Osteocyte (in vitro differentiated cells): ENCODE data around the gene ENTHD1. TPM values are rescaled to one million over a fixed set of nuclear protein-coding genes. Genes with fewer than 3 reads are reported as not detected.

Source experiments
- DNase-seq: peaks from one replicate; pipeline ENCODE4 v3.0.0; 2021; ENCODE audit warnings: mixed read lengths; ENCODE audit not compliant: unreplicated experiment; ENCODE audit errors: extremely low spot score
- H3K27ac Mint-ChIP-seq: one replicate; pipeline ENCODE4 v1.8.0; 2021; ENCODE audit warnings: mild to moderate bottlenecking, mixed read lengths; ENCODE audit not compliant: unreplicated experiment
- H3K27me3 Mint-ChIP-seq: one replicate; pipeline ENCODE4 v1.8.0; 2021; ENCODE audit warnings: mixed read lengths; ENCODE audit not compliant: unreplicated experiment
- H3K36me3 Mint-ChIP-seq: one replicate; pipeline ENCODE4 v1.8.0; 2021; ENCODE audit warnings: mixed read lengths; ENCODE audit not compliant: unreplicated experiment
- H3K4me1 Mint-ChIP-seq: one replicate; pipeline ENCODE4 v1.8.0; 2021; ENCODE audit warnings: mixed read lengths; ENCODE audit not compliant: unreplicated experiment
- H3K4me3 Mint-ChIP-seq: one replicate; pipeline ENCODE4 v1.8.0; 2021; ENCODE audit warnings: mild to moderate bottlenecking, moderate library complexity, mixed read lengths; ENCODE audit not compliant: unreplicated experiment
- H3K9me3 Mint-ChIP-seq: one replicate; pipeline ENCODE4 v1.8.0; 2021; ENCODE audit warnings: mixed read lengths; ENCODE audit not compliant: unreplicated experiment
- total RNA-seq: library from RNA; stranded (reverse); gene quantifications from 2 replicates; pipeline ENCODE4 v1.2.1, GENCODE V29; 2021
- TF ChIP-seq, protein P1 (sequence below): fragments of 200-600 bp; sonication (generic); IDR thresholded peaks from 2 replicates; pipeline ENCODE4 v1.5.0; 2021; ENCODE audit warnings: antibody characterized with exemption, mild to moderate bottlenecking, moderate library complexity

ENTHD1 gene
- total RNA-seq, 1 donor from 2014 or later, result not detected

DNA sequence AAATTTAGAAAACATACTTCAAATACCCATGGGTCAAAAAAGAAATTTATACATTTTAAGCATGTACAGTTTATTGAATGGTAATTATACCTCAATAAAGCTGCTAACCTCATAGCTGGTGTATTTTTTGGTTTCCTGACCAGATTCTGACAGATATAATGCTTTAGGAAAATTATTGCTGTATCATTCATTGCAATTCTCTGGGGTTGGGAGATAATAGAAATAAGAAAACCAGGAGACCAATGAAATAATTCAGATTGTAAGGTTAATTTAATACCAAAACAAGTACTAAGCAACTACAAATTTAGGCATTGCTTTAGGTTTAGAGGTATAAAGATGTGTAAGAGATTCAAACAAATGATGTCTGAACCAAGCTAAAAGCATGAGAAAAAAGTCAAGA lies 120.1 kb downstream of the ENTHD1 start:
- TF ChIP-seq, protein P1, sequence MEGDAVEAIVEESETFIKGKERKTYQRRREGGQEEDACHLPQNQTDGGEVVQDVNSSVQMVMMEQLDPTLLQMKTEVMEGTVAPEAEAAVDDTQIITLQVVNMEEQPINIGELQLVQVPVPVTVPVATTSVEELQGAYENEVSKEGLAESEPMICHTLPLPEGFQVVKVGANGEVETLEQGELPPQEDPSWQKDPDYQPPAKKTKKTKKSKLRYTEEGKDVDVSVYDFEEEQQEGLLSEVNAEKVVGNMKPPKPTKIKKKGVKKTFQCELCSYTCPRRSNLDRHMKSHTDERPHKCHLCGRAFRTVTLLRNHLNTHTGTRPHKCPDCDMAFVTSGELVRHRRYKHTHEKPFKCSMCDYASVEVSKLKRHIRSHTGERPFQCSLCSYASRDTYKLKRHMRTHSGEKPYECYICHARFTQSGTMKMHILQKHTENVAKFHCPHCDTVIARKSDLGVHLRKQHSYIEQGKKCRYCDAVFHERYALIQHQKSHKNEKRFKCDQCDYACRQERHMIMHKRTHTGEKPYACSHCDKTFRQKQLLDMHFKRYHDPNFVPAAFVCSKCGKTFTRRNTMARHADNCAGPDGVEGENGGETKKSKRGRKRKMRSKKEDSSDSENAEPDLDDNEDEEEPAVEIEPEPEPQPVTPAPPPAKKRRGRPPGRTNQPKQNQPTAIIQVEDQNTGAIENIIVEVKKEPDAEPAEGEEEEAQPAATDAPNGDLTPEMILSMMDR, result no peak
- Mint-ChIP-seq H3K27me3 (peaks cover 70% of the 10 kb centered on the region), H3K27ac (no peak overlapping the region), H3K36me3 (no peaks in the 10 kb centered on the region), H3K4me3 (no peak overlapping the region), H3K9me3 (peaks cover 7% of the 10 kb centered on the region), H3K4me1 (no peaks in the 10 kb centered on the region)
- no peak for DNase-seq

DNA sequence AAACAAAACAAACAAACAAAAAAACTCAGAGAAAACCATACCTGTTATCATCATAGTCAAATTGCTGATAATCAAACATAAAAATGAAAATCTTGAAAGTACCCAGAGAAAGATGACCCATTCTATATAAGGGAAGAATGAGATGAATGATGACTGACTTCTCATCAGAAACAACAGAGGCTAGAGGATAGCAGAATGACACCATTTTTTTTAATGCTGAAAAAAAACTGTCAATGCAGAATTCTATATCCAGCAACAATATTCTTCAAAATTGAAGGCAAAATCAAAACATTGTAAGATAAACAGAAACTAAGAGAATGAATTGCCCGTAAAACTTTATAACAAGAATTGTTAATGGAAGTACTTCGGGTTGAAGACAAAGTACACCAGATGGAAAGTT lies 122.1 kb downstream of the ENTHD1 start:
- Mint-ChIP-seq H3K36me3 (no peaks in the 10 kb centered on the region), H3K27ac (no peak overlapping the region), H3K9me3 (peaks cover 7% of the 10 kb centered on the region), H3K4me3 (no peak overlapping the region), H3K4me1 (no peaks in the 10 kb centered on the region), H3K27me3 (peaks cover 73% of the 10 kb centered on the region)
- TF ChIP-seq, protein P1, result no peak
- no peak for DNase-seq

DNA sequence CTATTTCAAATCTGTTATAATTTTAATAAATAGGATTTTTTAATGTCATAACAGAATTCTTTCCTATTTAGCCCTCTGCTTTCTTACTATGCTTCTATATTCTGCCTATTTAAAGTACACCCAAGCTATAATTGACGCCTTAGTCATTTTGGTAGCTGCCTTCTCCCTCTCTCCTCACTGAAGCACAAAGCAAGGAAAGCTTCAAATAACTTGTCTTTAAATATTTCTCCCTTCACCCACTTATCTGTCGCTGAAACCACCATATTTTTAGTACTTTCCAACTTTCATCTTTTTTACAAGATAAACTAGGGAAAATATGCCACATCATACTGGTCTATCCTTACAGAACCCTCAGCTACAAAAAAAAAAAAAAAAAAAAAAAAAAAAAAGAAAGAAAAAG lies 127.9 kb downstream of the ENTHD1 start:
- no peaks in the 10 kb centered on the region for H3K9me3 Mint-ChIP-seq
- DNase-seq, result no peak
- no peak overlapping the region for H3K4me3 Mint-ChIP-seq
- TF ChIP-seq, protein P1, result no peak
- H3K36me3 Mint-ChIP-seq, result no peaks in the 10 kb centered on the region
- peaks cover 76% of the 10 kb centered on the region for H3K27me3 Mint-ChIP-seq
- H3K27ac Mint-ChIP-seq, result no peak overlapping the region
- H3K4me1 Mint-ChIP-seq, result no peaks in the 10 kb centered on the region

DNA sequence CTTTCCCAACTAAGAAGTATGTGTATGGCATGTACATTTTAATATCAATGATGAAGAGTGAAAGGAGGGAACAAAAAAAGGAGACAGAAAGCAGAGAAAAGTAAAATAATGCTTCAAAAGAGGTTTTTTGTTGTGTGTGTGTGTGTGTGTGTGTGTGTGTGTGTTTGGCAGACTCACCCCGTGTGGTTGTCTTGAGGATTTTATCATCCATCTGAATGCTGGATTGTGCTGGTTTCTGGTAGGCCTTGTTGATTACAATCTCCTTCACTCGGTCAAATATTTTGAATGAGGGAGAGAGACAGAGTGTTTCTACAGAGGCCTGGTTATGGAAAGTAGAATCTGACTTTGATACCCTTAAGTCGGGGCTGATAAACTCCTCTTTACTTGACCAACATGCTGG lies 128.5 kb downstream of the ENTHD1 start:
- no peak overlapping the region for H3K27ac Mint-ChIP-seq
- H3K36me3 Mint-ChIP-seq, result no peaks in the 10 kb centered on the region
- peaks cover 79% of the 10 kb centered on the region for H3K27me3 Mint-ChIP-seq
- no peaks in the 10 kb centered on the region for H3K4me1 Mint-ChIP-seq
- no peaks in the 10 kb centered on the region for H3K9me3 Mint-ChIP-seq
- DNase-seq, result no peak
- TF ChIP-seq, protein P1, result no peak
- no peak overlapping the region for H3K4me3 Mint-ChIP-seq

DNA sequence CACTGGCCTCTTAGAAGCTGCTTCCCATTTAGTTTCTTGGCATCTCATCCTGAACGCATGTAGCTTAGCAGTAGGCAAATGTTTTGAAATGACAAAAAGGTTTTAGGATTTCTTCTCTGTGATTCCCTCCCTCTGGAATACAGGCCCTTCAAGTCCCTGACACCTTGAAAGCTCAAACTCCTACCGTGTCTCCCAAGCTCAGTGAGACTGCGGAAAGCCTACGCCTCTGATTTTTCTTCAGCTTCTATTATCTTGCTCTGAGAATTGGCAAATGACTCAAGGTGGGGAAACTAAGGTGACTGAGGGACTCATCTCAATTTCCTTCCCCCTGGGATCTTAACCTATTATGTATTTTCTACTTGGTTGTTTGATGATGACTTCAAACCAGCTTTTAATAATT lies 130.3 kb downstream of the ENTHD1 start:
- H3K36me3 Mint-ChIP-seq, result no peaks in the 10 kb centered on the region
- no peak overlapping the region for H3K27ac Mint-ChIP-seq
- no peaks in the 10 kb centered on the region for H3K9me3 Mint-ChIP-seq
- H3K4me3 Mint-ChIP-seq, result no peak overlapping the region
- TF ChIP-seq, protein P1, result no peak
- no peaks in the 10 kb centered on the region for H3K4me1 Mint-ChIP-seq
- DNase-seq, result no peak
- H3K27me3 Mint-ChIP-seq, result peaks cover 77% of the 10 kb centered on the region
